Fibroblast of lung (primary cell): Measurements from ENCODE around the gene NEFH.

Experiments
- CTCF ChIP-seq, 2 donors: IDR thresholded peaks in 1 of 2; conservative IDR thresholded peaks in 1 of 2; 1 replicate in 1 of 2; 2 replicates in 1 of 2; pipeline ENCODE4 v1.5.1; 2011 to 2012; ENCODE audit warnings: low read length in 2 of 2, control low read depth in 1 of 2, inconsistent platforms in 1 of 2, low read depth in 1 of 2, mild to moderate bottlenecking in 1 of 2
- EZH2 ChIP-seq: IDR thresholded peaks from 2 replicates; pipeline ENCODE4 v1.5.1; 2012; ENCODE audit warnings: low read length, control low read depth, mild to moderate bottlenecking; ENCODE audit errors: missing control alignments

- peak; percentile 32 to 38 for TF ChIP-seq CTCF (conservative IDR thresholded peaks at IDR 0.05 in 1 of 2, IDR thresholded peaks at IDR 0.05 in 1 of 2; ENCODE audit: low read depth in 1 of 2, low read length in 2 of 2)
- TF ChIP-seq EZH2, result no peak
Measured at GRCh38 chr22:29524442-29525191, 44.6 kb downstream of the NEFH start.
